SW 1271 (cell line): ENCODE data around the gene CPA3.

Experiments
- DNase-seq, 2 experiments: peaks; one replicate each; lab custom pipeline; 2025; lab: John Stamatoyannopoulos, UW

CPA3 gene

GRCh38 chr3:148922467-148922866 lies 57.4 kb downstream of the CPA3 start:
- DNase-seq: no peak

GRCh38 chr3:148923592-148923991 lies 58.5 kb downstream of the CPA3 start:
- DNase-seq: no peak

GRCh38 chr3:148924562-148924961 lies 59.5 kb downstream of the CPA3 start:
- no peak for DNase-seq

GRCh38 chr3:148925845-148926244 lies 60.7 kb downstream of the CPA3 start:
- no peak for DNase-seq

GRCh38 chr3:148930752-148931151 lies 65.7 kb downstream of the CPA3 start:
- no peak for DNase-seq

- DNase-seq: no peak
Measured at GRCh38 chr3:148931574-148931973, 66.5 kb downstream of the CPA3 start.

- no peak for DNase-seq
Measured at GRCh38 chr3:148932972-148933371, 67.9 kb downstream of the CPA3 start.

- no peak for DNase-seq
Measured at GRCh38 chr3:148937467-148938255, 72.6 kb downstream of the CPA3 start.

- no peak for DNase-seq
Measured at GRCh38 chr3:148938306-148938705, 73.2 kb downstream of the CPA3 start.

GRCh38 chr3:148938936-148939335 lies 73.8 kb downstream of the CPA3 start:
- DNase-seq: no peak

- no peak for DNase-seq
Measured at GRCh38 chr3:148940983-148941382, 75.9 kb downstream of the CPA3 start.

- peak; percentile 62 to 89 for DNase-seq
Measured at GRCh38 chr3:148943506-148944205, 78.6 kb downstream of the CPA3 start.

GRCh38 chr3:148945116-148945515 lies 80.0 kb downstream of the CPA3 start:
- no peak for DNase-seq
